GM19240 (cell line): ENCODE measurements around the gene GYS1.
"Not testable (repeated sequence)": the region's sequence is repeated elsewhere in the genome, so short reads cannot be mapped to it uniquely, and the experiment has no call there.

Source experiments
- DNase-seq: peaks from one replicate; pipeline ENCODE4 v3.0.0; 2011; ENCODE audit warnings: low spot score; ENCODE audit not compliant: insufficient read length

GYS1 gene

DNA sequence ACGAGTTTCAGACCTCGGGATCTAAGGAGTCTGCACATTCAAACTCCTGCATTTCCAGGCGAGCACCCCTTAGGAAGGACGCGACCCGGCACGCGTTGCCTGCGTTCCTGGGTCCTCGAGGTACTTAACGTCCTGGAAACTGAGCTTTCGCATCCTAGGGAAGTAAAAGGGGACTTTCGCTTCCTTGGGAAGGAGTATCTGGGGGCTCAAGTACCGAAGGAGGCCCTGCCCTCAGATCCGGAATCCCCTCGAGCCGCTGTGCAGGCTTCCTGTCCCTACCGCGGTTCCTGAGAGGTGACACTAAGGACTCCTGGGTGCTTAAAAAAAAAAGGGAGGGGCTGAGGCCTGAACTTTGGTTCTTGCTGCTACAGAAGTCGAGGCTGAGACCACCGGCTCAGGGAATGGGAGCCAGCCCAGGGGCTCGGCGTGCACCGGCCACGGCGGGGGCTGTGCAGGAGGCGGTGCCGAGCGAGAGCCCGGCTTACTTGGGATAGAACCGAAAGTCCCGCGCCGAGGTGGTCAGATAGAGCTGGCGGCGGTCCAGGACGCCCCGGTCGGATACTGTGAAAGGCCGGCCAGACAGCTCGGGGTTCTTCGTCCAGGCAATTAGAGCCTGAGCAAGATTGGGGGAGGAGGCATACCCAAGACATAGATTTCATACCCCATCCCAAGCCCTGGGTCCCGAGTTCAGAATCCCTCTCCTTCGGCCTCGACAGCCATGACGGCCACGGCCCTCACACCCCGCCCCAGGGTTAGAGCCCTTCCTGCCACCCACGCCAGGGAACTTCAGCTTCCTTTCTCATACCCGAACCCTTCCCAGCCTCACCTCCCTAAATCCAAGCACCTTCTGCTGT, 25.5 kb upstream of the GYS1 start:
- DNase-seq, result not testable (repeated sequence)

DNA sequence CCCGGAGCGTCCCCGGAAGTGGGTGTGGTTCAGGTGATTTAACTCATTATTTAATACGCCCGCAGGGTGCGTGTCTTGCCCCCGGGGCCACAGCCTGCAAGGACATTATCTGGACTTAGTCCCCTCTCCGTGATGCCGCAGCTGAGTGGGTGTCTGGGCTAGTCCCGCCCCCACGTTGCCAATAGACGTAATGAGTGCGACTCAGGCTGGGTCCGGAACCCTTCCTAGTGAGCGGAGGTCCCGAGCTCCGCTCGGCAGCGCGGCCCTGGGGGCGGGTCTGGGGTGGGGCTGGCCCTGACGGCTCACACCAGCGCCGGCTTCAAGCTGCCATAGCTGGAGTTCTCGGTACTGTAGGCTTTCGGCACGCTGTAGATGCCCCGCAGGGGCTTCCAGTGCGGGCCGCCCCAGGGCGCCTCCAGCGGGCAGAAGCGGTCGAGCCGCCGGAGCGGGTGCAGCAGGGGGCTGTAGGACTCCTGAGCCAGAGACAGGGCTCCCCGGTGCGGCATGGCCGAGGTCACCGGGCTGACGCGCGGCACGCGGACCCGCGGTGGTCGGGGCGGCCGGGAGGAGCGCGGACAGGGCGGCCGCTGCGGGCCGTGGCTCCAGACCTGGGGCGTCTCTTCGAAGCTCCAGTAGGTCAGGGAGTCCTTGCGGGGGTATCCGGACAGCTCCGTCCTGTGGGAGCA, 24.7 kb upstream of the GYS1 start:
- DNase-seq, result peak; percentile 76

DNA sequence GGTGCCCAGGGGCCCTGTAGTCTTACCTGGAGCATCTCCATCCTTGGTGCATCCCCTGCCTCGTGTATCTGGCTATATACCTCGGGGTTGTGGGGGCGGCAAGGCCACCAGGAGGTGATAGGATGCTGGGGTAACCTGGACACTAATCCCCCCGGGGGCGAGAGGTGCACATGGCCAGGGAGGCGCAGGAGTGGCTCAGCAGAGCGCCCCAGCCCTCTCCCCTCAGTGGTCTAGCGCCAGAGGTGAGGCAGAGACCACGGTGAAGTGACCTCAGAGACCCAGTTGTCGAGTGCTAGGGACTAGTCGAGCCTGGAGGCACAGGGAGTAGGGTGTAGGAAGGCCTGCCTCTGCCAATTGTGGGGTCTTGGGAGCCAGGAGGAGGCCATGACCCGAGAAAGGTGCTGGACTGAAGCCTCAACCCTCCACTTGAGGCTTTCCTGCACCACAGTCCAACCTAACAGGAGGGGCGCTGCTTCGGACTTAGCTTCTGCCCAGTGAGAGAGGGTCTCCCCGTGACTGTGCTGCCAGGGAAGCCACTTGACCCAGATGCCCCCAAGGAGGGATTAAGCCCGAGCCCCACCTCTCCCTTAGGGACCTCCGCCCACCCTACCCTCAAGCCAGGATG, 24.0 kb upstream of the GYS1 start, which contains the start of gene LHB:
TSS of gene LHB (minus strand) at position 51 of the 625 bp plus-strand sequence. CDS start at position 41, 10 bp downstream.
- no peak for DNase-seq

DNA sequence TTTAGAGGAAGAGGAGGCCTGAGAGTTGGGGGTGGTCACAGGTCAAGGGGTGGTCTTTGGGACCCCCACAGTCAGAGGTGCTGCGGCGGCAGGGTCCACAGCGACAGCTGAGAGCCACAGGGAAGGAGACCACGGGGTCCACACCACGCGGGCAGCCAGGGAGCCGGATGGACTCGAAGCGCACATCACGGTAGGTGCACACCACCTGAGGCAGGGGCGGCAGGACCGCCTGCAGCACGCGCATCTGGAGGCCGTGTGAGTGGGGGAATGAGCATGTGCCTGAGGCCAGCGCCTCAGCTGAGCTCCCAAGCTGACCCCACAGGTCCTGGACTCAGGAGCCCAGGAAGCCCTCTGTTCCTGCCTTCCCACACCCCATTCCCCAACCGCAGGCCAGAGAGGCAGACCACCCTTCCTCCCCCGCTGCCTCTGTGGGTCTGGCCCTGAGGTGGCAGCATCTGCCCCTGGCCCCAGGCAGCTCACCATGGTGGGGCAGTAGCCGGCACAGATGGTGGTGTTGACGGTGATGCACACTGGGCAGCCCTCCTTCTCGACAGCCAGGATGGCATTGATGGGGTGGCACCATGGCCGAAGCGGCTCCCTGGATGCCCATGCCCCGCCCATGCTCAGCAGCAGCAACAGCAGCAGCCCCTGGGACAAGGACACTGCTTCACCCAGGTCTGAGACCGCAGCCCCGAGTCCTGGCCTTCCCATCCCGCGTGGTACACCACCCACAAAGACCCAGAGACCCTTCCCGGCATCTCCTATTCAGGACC, 23.1 kb upstream of the GYS1 start:
- no peak for DNase-seq

- DNase-seq, result no peak
These were observed 21.8 kb upstream of the GYS1 start for GRCh38 chr19:49014870-49015255.

- no peak for DNase-seq
These were observed 21.2 kb upstream of the GYS1 start for GRCh38 chr19:49014123-49014869.

DNA sequence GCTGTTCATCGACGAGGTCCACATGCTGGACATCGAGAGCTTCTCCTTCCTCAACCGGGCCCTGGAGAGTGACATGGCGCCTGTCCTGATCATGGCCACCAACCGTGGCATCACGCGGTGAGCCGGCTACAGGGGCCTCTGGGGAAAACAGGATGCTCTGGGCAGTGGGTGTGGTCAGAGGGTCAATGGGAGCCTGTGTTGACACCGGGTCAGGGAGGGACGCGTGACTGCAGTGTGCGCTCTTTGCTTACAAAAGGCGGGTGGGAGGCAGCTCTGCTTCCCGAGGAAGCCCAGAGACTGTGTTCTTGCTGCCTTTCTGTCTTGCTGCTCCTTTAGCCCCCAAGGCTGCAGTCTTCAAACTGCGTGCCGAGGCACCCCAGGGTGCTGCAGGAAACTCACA, 18.1 kb upstream of the GYS1 start:
- no peak for DNase-seq

DNA sequence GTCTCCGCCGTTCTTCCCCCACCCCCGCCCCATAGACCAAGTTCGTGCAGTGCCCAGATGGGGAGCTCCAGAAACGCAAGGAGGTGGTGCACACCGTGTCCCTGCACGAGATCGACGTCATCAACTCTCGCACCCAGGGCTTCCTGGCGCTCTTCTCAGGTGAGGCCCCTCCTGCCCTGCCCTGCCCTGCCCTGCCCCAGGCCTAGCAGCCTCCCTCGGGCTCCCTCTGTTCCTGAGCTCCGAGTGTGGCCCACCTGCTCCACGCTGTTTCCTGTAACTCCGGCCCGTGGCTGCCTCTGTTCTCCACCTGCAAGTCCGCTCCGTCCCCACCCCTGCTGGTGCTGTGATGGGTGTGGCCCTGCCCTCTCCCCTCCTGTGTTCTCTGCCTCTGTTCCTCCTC, 17.3 kb upstream of the GYS1 start:
- DNase-seq, result no peak

DNA sequence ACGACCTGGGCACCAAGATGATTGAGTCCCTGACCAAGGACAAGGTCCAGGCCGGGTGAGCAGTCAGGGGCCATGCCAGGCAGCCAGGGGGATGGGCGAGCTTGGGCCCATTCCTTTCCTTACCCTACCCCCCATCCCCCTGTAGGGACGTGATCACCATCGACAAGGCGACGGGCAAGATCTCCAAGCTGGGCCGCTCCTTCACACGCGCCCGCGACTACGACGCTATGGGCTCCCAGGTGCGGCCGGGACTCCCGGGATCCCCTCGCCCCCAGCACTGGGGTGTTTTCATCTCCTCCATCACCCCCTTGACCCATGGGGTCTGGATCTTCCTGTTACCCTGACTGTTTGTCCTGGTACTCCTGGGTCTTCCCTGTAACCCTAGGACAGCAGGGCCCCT, 16.7 kb upstream of the GYS1 start:
- DNase-seq, result no peak

- no peak for DNase-seq
These were observed 13.8 kb upstream of the GYS1 start for GRCh38 chr19:49006905-49007304.

DNA sequence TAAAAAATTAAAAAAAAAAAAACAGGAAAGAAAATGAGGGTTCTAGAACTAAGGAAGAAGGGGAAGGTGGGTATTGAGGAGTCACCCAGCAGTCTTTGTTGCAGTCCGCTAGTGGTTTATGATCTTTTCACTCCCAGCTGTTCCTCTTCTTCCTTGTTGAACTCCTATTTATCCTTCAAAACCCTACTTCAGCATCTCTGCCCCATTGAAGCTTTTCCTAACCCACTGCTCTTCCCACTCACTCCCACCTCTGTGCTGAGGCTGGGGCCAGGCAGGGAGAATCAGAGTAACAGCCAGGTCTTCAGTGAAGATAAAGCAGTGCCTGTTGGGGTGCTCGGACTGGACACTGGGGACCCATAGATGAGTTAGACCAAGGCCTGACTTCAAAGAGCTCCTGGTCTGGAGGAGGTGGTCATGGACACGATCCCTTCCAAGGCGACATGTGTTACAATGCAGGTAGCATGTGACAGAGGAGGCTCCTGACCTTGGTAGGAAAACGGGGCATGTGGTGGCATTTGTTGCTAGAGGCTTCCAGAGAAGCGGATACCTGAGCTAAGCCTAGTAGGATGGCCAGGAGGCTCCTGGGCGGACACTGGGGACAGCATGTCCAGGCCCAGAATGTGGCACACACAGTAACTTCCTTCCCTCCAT, 12.0 kb upstream of the GYS1 start:
- no peak for DNase-seq

DNA sequence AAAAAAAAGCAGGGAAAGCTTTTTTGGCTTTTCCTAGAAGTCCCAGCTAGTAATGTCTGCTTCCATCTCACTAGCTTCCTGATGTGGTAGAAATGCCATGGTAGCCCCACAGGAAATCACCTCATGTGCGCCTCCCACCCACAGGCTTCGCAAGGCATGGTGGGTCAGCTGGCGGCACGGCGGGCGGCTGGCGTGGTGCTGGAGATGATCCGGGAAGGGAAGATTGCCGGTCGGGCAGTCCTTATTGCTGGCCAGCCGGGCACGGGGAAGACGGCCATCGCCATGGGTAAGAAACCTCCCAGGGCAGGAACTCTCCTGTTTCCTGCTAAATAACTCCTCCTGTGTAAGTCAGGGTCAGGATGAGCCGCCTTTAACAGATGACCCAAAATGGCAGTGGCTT, 11.0 kb upstream of the GYS1 start:
- no peak for DNase-seq

- no peak for DNase-seq
These were observed 6.6 kb upstream of the GYS1 start for GRCh38 chr19:48999481-49000325.

- DNase-seq, result no peak
These were observed 4.9 kb upstream of the GYS1 start for GRCh38 chr19:48997972-48998371.

GRCh38 chr19:48994035-48994386, 902 bp upstream of the GYS1 start:
- DNase-seq, result no peak

DNA sequence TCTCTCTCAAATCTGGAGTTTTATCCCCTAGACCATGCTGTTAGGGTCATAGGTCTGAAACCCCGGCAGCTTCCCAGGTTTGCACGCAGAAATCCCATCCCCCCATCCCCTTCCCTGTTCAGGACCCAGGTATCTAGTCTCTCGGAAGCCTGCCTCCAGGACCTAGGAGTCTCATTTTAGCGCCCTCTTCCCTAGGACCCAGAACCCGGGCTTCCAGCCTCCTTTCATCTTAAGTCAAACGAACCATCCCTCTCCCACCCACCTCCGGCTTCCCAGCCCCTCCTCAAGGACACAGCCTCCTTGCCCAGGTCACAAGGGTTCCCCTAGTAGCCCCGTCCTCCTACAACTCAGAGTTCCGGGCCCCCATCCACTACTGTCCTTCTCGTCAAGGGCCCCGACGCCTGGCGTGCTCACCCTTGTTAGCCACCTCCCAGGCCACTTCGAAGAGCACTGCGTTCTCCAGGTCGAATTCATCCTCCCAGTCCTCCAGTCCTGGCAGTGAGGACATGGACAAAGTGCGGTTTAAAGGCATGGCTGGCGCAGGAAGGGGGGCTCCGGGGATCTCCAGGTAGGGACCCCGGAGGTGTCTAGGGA, 431 bp downstream of the GYS1 start:
- DNase-seq, result no peak

GRCh38 chr19:48991873-48992580, 1.1 kb downstream of the GYS1 start:
- DNase-seq, result no peak

DNA sequence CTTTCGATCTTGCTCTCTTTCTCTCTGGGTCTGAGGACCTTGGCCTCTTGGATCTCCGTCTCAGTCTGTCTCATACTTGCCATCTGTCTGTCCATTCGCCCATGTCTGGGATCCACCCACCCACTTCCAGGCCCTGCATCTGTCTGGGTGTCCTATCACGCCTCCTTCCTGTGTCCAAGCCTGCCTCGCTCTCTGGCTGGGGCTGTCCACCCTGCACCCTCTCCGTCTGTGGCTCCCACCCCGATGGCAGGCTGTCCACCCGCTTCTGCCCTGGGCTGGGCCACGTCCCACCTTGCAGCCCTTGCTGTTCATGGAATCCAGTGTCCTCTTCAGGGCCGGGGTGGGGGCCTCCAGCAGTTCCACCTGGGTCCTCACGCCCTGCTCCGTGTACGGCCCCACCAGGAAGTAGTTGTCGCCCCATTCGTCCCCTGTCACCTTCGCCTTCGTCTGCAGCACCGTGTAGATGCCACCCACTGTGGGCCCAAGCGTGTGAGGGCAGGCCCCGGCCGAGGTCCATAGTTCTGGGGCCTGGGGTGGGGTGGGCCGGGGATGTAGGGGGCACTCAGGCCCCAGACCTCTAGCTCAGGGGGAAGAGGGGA, 2.0 kb downstream of the GYS1 start:
- DNase-seq, result no peak
